Vagina (tissue), 2 donors: ENCODE results near the gene NPTXR. TPM values are rescaled to one million over a fixed set of nuclear protein-coding genes. Genes with fewer than 3 reads are reported as not detected.
A peak's percentile ranks its signal among the peaks of the same experiment; 100 is the strongest.

Source experiments
- DNase-seq, 2 donors: peaks; one replicate each; pipeline ENCODE4 v3.0.0-alpha.2; 2017; ENCODE audit errors: extremely low spot score in 2 of 2
- H3K27ac ChIP-seq: fragments of 200-600 bp; sonication (generic); one replicate; pipeline ENCODE4 v1.5.1; 2019
- H3K27me3 ChIP-seq: fragments of 200-600 bp; sonication (generic); one replicate; pipeline ENCODE4 v1.5.1; 2019
- H3K36me3 ChIP-seq, 2 donors: fragments of 200-600 bp; sonication (generic); one replicate each; pipeline ENCODE4 v1.5.1; 2017 to 2019
- H3K4me1 ChIP-seq: fragments of 200-600 bp; sonication (generic); one replicate; pipeline ENCODE4 v1.5.1; 2019
- H3K4me3 ChIP-seq, 2 donors: fragments of 200-600 bp; sonication (generic); 1 replicate in 1 of 2; 2 replicates in 1 of 2; pipeline ENCODE4 v1.5.1; 2016 to 2019
- H3K9me3 ChIP-seq: fragments of 200-600 bp; sonication (generic); one replicate; pipeline ENCODE4 v1.5.1; 2019
- POLR2A ChIP-seq, 2 donors: fragments of 450-650 bp; IDR thresholded peaks; one replicate each; pipeline ENCODE4 v1.6.1; 2017; ENCODE audit warnings: antibody characterized with exemption in 2 of 2, mild to moderate bottlenecking in 2 of 2, moderate library complexity in 2 of 2
- POLR2AphosphoS5 ChIP-seq, 2 donors: sonication (generic); formaldehyde crosslinking; IDR thresholded peaks; one replicate each; pipeline ENCODE4 v1.9.0; 2017; ENCODE audit warnings: antibody characterized with exemption in 2 of 2, mild to moderate bottlenecking in 2 of 2, low read depth in 1 of 2; ENCODE audit not compliant: insufficient read depth in 1 of 2
- intact Hi-C: fragments of 100-400 bp; cut with DNase I; formaldehyde crosslinking; loops from one replicate; pipeline ENCODE4 v1.15.1; 2023
- total RNA-seq: library from RNA; depleted of rRNA; stranded (reverse); fragments of >200 nt; gene quantifications from one replicate; pipeline ENCODE4 v1.2.3, GENCODE V29; 2016
- TF ChIP-seq, protein P1 (sequence below), 3 experiments: fragments of 450-650 bp in 2 of 3; fragments of 200-600 bp in 1 of 3; sonication (generic) in 1 of 3; IDR thresholded peaks; one replicate each; pipeline ENCODE4 v1.5.1; 2017 to 2019; ENCODE audit warnings: antibody characterized with exemption in 3 of 3, mild to moderate bottlenecking in 2 of 3, moderate library complexity in 2 of 3

Gene NPTXR
- total RNA-seq, 1 donor from 2014 or later = 9.3 TPM

DNA sequence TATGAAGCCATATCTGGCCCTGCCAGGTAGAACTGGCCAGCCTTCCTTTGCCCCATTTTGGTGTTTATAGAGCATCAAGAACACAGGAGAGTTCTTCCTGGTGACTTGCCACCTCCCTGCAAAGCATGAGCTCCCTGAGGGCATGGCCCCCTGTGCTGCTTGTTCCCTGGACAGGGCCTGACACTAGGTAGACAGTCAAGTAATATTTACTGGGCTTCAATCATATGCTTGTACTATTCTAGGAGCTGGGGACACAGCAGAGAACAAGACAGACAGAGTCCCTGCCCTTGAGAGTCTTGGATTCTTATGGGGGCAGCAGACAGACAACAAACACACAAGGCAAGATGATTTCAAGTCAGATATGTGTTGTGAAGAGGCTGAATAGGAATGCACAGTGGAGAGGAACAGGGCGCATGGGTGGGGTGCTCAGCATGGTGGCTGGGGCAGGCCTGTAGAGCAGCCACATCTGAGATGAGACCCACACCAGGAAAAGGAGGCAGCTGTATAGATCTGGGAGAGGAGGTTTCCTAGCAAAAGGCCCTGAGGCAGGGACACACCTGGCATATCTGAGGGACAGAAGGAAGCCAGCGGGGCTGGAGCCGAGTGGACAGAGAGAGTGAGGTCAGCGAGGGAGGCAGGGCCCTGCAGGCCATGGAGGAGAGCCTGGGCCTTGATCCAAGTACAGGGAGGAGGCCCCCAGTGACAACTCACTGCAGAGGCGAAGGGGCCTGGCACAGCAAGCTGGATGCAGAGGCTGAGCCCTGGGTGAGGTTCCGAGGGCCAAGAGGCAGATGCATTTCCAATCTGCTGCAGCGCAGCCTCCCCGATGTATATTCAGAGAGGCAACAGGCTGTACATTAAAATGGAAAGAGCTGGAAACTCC, 38.4 kb upstream of the NPTXR start:
- H3K4me3 ChIP-seq = peak overlapping the region in 1 of 2 donors; percentile 14
- peaks cover 32% of the 10 kb centered on the region for H3K4me1 ChIP-seq
- peak overlapping the region; percentile 81 for H3K27ac ChIP-seq
- H3K27me3 ChIP-seq = no peaks in the 10 kb centered on the region
- TF ChIP-seq POLR2A (IDR thresholded peaks at IDR 0.05) (no peak), POLR2AphosphoS5 (IDR thresholded peaks at IDR 0.05; ENCODE audit: insufficient read depth in 1 of 2, low read depth in 1 of 2) (no peak)
- TF ChIP-seq, protein P1, sequence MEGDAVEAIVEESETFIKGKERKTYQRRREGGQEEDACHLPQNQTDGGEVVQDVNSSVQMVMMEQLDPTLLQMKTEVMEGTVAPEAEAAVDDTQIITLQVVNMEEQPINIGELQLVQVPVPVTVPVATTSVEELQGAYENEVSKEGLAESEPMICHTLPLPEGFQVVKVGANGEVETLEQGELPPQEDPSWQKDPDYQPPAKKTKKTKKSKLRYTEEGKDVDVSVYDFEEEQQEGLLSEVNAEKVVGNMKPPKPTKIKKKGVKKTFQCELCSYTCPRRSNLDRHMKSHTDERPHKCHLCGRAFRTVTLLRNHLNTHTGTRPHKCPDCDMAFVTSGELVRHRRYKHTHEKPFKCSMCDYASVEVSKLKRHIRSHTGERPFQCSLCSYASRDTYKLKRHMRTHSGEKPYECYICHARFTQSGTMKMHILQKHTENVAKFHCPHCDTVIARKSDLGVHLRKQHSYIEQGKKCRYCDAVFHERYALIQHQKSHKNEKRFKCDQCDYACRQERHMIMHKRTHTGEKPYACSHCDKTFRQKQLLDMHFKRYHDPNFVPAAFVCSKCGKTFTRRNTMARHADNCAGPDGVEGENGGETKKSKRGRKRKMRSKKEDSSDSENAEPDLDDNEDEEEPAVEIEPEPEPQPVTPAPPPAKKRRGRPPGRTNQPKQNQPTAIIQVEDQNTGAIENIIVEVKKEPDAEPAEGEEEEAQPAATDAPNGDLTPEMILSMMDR (IDR thresholded peaks at IDR 0.05) = no peak
- intact Hi-C loops = no loop called here
- DNase-seq = no peak
- no peaks in the 10 kb centered on the region for H3K9me3 ChIP-seq
- no peaks in the 10 kb centered on the region for H3K36me3 ChIP-seq

DNA sequence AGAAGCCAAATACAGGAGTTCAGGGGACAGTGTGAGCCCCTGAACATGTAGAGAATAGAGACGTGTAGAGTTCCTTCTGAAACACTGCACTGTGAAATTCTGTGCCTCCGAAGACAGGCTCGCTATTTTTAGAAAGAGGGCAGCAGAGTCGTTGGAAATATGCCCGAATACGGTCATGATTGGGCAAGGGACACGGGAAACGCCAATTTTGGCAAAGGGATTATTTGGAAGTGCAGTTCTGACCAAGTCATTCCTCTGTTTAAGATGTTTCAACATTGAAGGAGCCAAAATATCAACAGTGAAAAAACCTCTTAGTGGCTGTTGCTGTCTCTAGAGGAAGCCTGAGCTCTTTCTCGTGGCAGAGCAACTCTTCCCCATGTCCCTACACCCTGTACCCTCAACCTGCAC, 37.6 kb upstream of the NPTXR start:
- DNase-seq = peak in 1 of 2 donors; percentile 91
- peak overlapping the region in 1 of 2 donors; percentile 14 for H3K4me3 ChIP-seq

DNA sequence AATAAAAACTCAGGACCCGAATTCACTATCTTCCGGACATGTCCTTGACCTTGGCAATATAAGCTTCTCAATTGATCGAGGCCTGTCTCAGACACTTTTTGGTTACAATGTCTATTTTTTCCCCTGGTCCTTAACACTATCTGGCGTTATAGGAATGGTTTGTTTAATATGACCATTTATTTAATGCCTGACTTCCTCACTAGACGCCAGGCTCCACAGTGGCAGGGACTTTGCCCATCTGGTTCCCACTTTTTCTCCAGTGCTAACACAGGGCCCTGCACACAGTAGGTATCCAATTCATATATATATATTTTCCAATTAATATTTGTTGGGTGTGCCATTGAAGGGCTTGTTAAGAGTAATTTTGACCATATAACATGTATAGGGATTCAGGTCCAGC, 36.1 kb upstream of the NPTXR start:
- H3K27ac ChIP-seq = no peak overlapping the region
- intact Hi-C loops = no loop called here

More for the DNA sequence above, 37.6 kb upstream of the NPTXR start:
- intact Hi-C loops = no loop called here
- H3K27ac ChIP-seq = peak overlapping the region; percentile 81
- H3K9me3 ChIP-seq = no peaks in the 10 kb centered on the region
- H3K27me3 ChIP-seq = no peaks in the 10 kb centered on the region
- peaks cover 32% of the 10 kb centered on the region for H3K4me1 ChIP-seq
- no peaks in the 10 kb centered on the region for H3K36me3 ChIP-seq
- peak in 1 of 2 donors; percentile 10 for TF ChIP-seq POLR2A (IDR thresholded peaks at IDR 0.05)
- TF ChIP-seq, protein P1 (IDR thresholded peaks at IDR 0.05) = no peak
- TF ChIP-seq POLR2AphosphoS5 (IDR thresholded peaks at IDR 0.05; ENCODE audit: insufficient read depth in 1 of 2, low read depth in 1 of 2) = peak in 1 of 2 donors; percentile 63

GRCh38 chr22:38879108-38879729, 35.4 kb upstream of the NPTXR start:
- H3K4me1 ChIP-seq = peaks cover 32% of the 10 kb centered on the region
- no peak for DNase-seq
- H3K4me3 ChIP-seq = no peak overlapping the region
- no peaks in the 10 kb centered on the region for H3K27me3 ChIP-seq
- no peaks in the 10 kb centered on the region for H3K9me3 ChIP-seq
- intact Hi-C loops = no loop called here
- TF ChIP-seq, protein P1 (IDR thresholded peaks at IDR 0.05) = no peak
- TF ChIP-seq POLR2AphosphoS5 (IDR thresholded peaks at IDR 0.05; ENCODE audit: insufficient read depth in 1 of 2, low read depth in 1 of 2) (no peak), POLR2A (IDR thresholded peaks at IDR 0.05) (no peak)
- no peaks in the 10 kb centered on the region for H3K36me3 ChIP-seq
- no peak overlapping the region for H3K27ac ChIP-seq

More for the DNA sequence above, 36.1 kb upstream of the NPTXR start:
- Histone ChIP-seq H3K9me3 (no peaks in the 10 kb centered on the region), H3K4me1 (peaks cover 32% of the 10 kb centered on the region), H3K27me3 (no peaks in the 10 kb centered on the region), H3K4me3 (no peak overlapping the region), H3K36me3 (no peaks in the 10 kb centered on the region)
- no peak for TF ChIP-seq POLR2AphosphoS5 (IDR thresholded peaks at IDR 0.05; ENCODE audit: insufficient read depth in 1 of 2, low read depth in 1 of 2)
- TF ChIP-seq POLR2A (IDR thresholded peaks at IDR 0.05) = no peak
- DNase-seq = no peak

DNA sequence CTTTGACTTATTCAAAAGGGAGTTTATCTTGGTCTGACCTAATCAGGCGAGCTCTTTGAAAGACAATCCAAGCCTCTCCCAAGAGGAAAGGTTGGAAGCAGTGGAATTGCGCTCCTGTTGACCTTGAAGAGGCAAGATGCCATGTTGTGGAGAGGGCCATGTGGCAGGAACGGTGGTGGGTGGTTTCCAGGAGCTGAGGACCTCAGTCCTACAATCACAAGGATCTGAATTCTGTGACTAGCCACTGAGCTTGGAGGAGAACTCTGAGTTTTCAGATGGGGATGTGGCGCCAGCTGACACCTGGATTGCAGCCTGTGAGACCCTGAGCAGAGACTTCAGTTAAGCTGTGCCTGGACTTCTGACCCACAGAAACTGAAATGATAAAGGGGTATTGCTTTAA, 34.2 kb upstream of the NPTXR start:
- H3K4me1 ChIP-seq = peaks cover 30% of the 10 kb centered on the region
- H3K27me3 ChIP-seq = no peaks in the 10 kb centered on the region
- no peak overlapping the region for H3K27ac ChIP-seq
- intact Hi-C loops = no loop called here
- no peak overlapping the region for H3K4me3 ChIP-seq
- no peaks in the 10 kb centered on the region for H3K36me3 ChIP-seq
- TF ChIP-seq POLR2A (IDR thresholded peaks at IDR 0.05) (no peak), POLR2AphosphoS5 (IDR thresholded peaks at IDR 0.05; ENCODE audit: insufficient read depth in 1 of 2, low read depth in 1 of 2) (no peak)
- TF ChIP-seq, protein P1 (IDR thresholded peaks at IDR 0.05) = no peak
- no peak for DNase-seq
- H3K9me3 ChIP-seq = no peaks in the 10 kb centered on the region
